Measurements from ENCODE around the gene CBFA2T3. TPM values are rescaled to one million over a fixed set of nuclear protein-coding genes. Genes with fewer than 3 reads are reported as not detected.

The CBFA2T3 gene
- total and polyA plus RNA-seq, 2 of the 8 experiments (the other 6 are each of a cell fraction or from before 2014, with no cell fraction given) = 0.51 to 1.3 TPM

DNA sequence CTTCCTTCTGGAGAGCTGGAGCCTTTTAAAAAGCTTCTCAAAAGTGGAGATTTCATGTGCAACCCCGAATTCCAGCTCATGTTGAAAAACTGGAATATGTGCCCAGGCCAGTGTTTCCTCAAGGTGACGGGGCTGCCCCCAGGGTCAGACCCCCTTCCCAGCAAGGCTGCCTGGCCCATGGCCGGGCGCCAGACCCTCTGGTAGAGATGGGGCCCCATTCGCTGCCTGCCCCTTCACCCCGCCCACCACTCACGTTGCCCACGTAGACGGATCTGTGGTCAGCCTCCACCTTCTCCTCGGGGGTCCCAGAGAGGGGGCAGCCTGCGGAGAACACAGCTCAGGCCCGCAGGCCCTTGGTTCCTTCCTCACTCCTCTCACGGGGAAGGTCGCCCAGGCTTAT, 111.7 kb downstream of the CBFA2T3 start:
- H3K23me2 ChIP-seq (ENCODE audit: low read depth, low read length) = no peaks in the 10 kb centered on the region
- H3K9me3 ChIP-seq (ENCODE audit: insufficient read depth in 2 of 2, low read depth in 1 of 2, low read length in 1 of 2) = no peaks in the 10 kb centered on the region
- DNase-seq (ENCODE audit: low read depth in 1 of 2, low spot score in 2 of 2) = no peak
- H3K23ac ChIP-seq (ENCODE audit: insufficient read length) = no peak overlapping the region
- H4K8ac ChIP-seq (ENCODE audit: extremely low read depth, insufficient read depth, low read length) = no peak overlapping the region
- H2BK12ac ChIP-seq (ENCODE audit: low read depth, low read length) = no peak overlapping the region
- WGBS, 2 experiments (ENCODE audit: extremely low coverage in 1 of 2, insufficient coverage in 1 of 2, insufficient read length in 1 of 2, insufficient replicate concordance in 2 of 2, low coverage in 1 of 2, low lambda C conversion rate in 2 of 2, missing lambda C conversion rate in 1 of 2) = 93% methylated on average over 14 of the region's 14 CpGs; no CpG with 5 or more reads in 1 of the 2 experiments
- no peak overlapping the region for H3K27ac ChIP-seq (ENCODE audit: low read depth, low read length)
- no peak for TF ChIP-seq RXRA (IDR thresholded peaks at IDR 0.05; ENCODE audit: insufficient read depth, low read depth, low read length)
- no peak for TF ChIP-seq TEAD4 (IDR thresholded peaks at IDR 0.05; ENCODE audit: low read depth, low read length)
- TF ChIP-seq, protein P1, sequence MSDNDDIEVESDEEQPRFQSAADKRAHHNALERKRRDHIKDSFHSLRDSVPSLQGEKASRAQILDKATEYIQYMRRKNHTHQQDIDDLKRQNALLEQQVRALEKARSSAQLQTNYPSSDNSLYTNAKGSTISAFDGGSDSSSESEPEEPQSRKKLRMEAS (IDR thresholded peaks at IDR 0.05) = no peak
- TF ChIP-seq POU5F1 (IDR thresholded peaks at IDR 0.05; ENCODE audit: low read depth, low read length) = no peak
- TF ChIP-seq SUZ12 (IDR thresholded peaks at IDR 0.05; ENCODE audit: low read length) = no peak
- TF ChIP-seq MAFK (IDR thresholded peaks at IDR 0.05; ENCODE audit: low read depth, low read length) = no peak
- TF ChIP-seq HDAC2 (IDR thresholded peaks at IDR 0.05; ENCODE audit: borderline replicate concordance in 1 of 2, low read depth in 2 of 2, low read length in 2 of 2) = no peak
- H2BK5ac ChIP-seq (ENCODE audit: low read depth, low read length) = no peak overlapping the region
- H3K14ac ChIP-seq (ENCODE audit: insufficient read length) = no peak overlapping the region
- H3K56ac ChIP-seq (replicated peaks; ENCODE audit: insufficient read length, low read depth, low read length) = no peak overlapping the region
- no peak overlapping the region for H2BK120ac ChIP-seq (replicated peaks; ENCODE audit: low read depth, low read length)
- ChIA-PET POLR2A (ENCODE audit: partially characterized antibody) (interaction anchor here (1.1 to 1.8 kb wide), 3 partner anchors 16 to 75 kb away, joined by 3 to 4 read pairs (median 4); no protein-coding TSS in a partner anchor), CTCF (ENCODE audit: partially characterized antibody) (interaction anchor here (0.7 to 1.8 kb wide), 4 partner anchors 16 to 113 kb away, joined by 3 to 5 read pairs (median 4); no protein-coding TSS in a partner anchor)
- H3K27me3 ChIP-seq (replicated peaks in 1 of 4; ENCODE audit: control insufficient read depth in 3 of 4, extremely low read depth in 1 of 4, insufficient read depth in 3 of 4, low read length in 3 of 4) = no peaks in the 10 kb centered on the region
- no peaks in the 10 kb centered on the region for H4K20me1 ChIP-seq (replicated peaks in 1 of 2; ENCODE audit: control insufficient read depth in 1 of 2, insufficient read depth in 2 of 2, low read length in 2 of 2)
- no peak overlapping the region for H3K4me3 ChIP-seq (ENCODE audit: extremely low read depth in 1 of 4, insufficient read depth in 2 of 4, low read depth in 3 of 4, low read length in 4 of 4)
- no peak overlapping the region for H2BK15ac ChIP-seq (ENCODE audit: low read length)
- no peaks in the 10 kb centered on the region for H3K79me2 ChIP-seq (ENCODE audit: control insufficient read depth in 1 of 2, insufficient read depth in 2 of 2, low read length in 2 of 2)
- peaks cover 2 to 8% (median 6%) of the 10 kb centered on the region in 4 experiments; a peak in 7 of 8 replicates for H3K36me3 ChIP-seq (ENCODE audit: control insufficient read depth in 2 of 4, insufficient read depth in 4 of 4, low read length in 3 of 4)
- no peak overlapping the region for H3K4ac ChIP-seq (replicated peaks; ENCODE audit: insufficient read length, low read depth, low read length)
- FAIRE-seq = no peak
- no peak overlapping the region for H2BK20ac ChIP-seq (ENCODE audit: low read length)
- no peak overlapping the region for H4K91ac ChIP-seq (replicated peaks; ENCODE audit: insufficient read length, low read length)
- H3K79me1 ChIP-seq (ENCODE audit: low read depth, low read length) = no peaks in the 10 kb centered on the region
- H3K4me2 ChIP-seq (ENCODE audit: insufficient read depth in 1 of 2, low read depth in 2 of 2, low read length in 2 of 2) = no peak overlapping the region
- no peaks in the 10 kb centered on the region for H3K4me1 ChIP-seq (replicated peaks in 1 of 4; ENCODE audit: control insufficient read depth in 3 of 4, insufficient read depth in 4 of 4, low read length in 3 of 4)
- no peak overlapping the region for H3K18ac ChIP-seq (ENCODE audit: extremely low read depth, low read length)
- H4K5ac ChIP-seq (ENCODE audit: insufficient read length, low read depth, low read length) = no peak overlapping the region
- no peak overlapping the region for H2AFZ ChIP-seq (ENCODE audit: low read length)
- no peak overlapping the region for H2AK5ac ChIP-seq (ENCODE audit: low read depth, low read length)
- H3K9ac ChIP-seq (replicated peaks in 1 of 4; ENCODE audit: extremely low read depth in 1 of 4, low read depth in 3 of 4, low read length in 3 of 4) = no peak overlapping the region
